Astrocyte of the cerebellum (primary cell): ENCODE data around the gene GPM6B.

Experiments
- DNase-seq: peaks from one replicate; pipeline ENCODE4 v3.0.0-alpha.2; 2011; ENCODE audit warnings: low read depth
- H3K4me3 ChIP-seq: 2 replicates; pipeline ENCODE4 v1.5.1; 2011; ENCODE audit warnings: mild to moderate bottlenecking, low read depth, low read length, moderate library complexity
- in situ Hi-C: cut with HindIII; loops from 2 replicates; pipeline ENCODE4 v1.10.0; 2017; ENCODE audit warnings: low sequenced_read_pairs
- TF ChIP-seq, protein P1 (sequence below): IDR thresholded peaks from 2 replicates; pipeline ENCODE4 v1.5.1; 2012; ENCODE audit warnings: low read length, low read depth, moderate library complexity, mild to moderate bottlenecking; ENCODE audit errors: missing control alignments

GPM6B gene

GRCh38 chrX:13854003-13854402 lies 37.1 kb upstream of the GPM6B start:
- DNase-seq, result no peak
- in situ Hi-C loops, result no loop called here
- TF ChIP-seq, protein P1, sequence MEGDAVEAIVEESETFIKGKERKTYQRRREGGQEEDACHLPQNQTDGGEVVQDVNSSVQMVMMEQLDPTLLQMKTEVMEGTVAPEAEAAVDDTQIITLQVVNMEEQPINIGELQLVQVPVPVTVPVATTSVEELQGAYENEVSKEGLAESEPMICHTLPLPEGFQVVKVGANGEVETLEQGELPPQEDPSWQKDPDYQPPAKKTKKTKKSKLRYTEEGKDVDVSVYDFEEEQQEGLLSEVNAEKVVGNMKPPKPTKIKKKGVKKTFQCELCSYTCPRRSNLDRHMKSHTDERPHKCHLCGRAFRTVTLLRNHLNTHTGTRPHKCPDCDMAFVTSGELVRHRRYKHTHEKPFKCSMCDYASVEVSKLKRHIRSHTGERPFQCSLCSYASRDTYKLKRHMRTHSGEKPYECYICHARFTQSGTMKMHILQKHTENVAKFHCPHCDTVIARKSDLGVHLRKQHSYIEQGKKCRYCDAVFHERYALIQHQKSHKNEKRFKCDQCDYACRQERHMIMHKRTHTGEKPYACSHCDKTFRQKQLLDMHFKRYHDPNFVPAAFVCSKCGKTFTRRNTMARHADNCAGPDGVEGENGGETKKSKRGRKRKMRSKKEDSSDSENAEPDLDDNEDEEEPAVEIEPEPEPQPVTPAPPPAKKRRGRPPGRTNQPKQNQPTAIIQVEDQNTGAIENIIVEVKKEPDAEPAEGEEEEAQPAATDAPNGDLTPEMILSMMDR, result no peak
- no peak overlapping the region for H3K4me3 ChIP-seq

DNA sequence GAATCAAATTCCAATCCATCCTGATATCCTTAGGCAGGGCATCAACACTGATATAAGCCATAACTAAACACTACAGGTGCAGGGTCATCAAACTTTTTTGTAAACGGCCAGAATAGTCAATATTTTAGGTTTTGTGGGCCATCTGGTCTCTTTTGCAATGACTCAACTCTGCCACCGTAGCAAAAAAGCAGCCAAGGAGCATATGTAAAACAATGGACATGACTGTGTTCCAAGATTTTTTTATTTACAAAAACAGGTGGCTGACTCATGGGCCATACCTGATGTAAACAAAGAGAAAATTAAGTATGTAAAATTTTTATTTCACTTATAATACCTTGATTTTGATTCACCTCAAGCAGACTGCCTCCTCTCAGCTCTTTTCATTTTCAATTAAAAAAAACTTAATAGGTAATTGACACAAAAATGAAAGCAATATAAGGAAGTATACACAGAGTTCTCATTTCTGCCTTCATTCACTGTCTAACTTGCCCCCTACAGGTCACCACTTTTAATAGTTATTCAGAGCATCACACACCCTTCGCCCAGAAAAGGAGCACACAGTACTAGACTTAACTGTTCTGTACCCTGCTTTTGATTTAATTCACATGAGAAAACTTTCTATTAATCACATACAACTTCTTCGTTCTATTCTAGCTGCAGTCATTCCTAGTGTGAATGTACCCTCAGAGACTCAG lies 35.3 kb upstream of the GPM6B start:
- DNase-seq, result no peak
- TF ChIP-seq, protein P1, result no peak
- no peak overlapping the region for H3K4me3 ChIP-seq
- in situ Hi-C loops, result no loop called here

GRCh38 chrX:13845721-13846378 lies 29.0 kb upstream of the GPM6B start:
- H3K4me3 ChIP-seq, result no peak overlapping the region
- TF ChIP-seq, protein P1, result no peak
- in situ Hi-C loops, result no loop called here
- no peak for DNase-seq

DNA sequence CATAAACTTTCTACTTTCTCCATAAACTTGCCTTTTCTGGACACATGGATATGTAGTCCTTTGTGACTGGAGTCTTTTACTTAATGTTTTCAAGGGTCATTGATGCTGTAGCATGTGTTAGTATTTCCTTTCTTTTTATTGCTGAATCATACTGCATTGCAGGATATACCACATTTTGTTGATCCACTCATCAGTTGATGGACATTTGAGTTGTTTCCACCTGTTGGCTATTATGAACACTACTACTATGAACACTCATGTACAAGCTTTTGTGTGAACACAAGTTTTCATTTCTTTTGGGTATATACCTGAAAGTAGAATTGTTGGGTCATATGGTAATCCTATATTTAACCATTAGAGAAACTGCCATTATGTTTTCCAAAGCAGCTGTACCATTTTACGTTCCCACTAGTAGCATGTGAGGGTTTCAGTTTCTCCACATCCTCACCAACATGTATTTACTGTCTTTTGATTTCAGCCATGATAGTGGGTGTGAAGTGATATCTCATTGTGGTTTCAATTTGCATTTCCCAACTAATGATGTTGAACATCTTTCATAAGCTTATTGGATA lies 26.3 kb upstream of the GPM6B start:
- in situ Hi-C loops, result no loop called here
- no peak overlapping the region for H3K4me3 ChIP-seq
- TF ChIP-seq, protein P1, result no peak
- DNase-seq, result no peak

- in situ Hi-C loops, result no loop called here
Measured at GRCh38 chrX:13840121-13840520, 23.2 kb upstream of the GPM6B start.

DNA sequence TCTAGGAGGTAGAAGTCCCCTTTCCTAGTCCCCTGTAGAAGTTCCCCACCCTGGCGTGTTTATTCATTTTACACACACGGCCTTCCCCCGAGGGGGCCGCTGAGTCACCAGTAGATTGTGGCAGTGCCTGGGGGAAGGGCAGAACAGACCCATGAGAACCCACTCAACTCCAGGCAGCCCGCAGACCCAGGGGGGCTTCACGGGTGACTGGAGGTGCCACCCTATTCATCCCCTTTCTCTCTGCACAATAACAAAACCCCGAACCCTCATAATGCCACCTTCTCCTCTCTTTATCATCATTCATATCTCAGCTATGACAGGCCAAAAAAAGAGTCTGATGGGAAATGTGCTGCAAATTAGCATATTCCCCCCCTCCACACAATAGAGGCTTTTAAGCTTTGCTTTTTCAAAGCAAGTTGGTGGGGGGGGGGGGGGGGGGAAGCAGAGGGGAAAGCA lies 20.4 kb upstream of the GPM6B start:
- H3K4me3 ChIP-seq, result no peak overlapping the region
- in situ Hi-C loops, result loop anchor here (5.0 kb wide), 1 partner anchor 70 kb away; no protein-coding TSS in a partner anchor
- TF ChIP-seq, protein P1, result no peak
- DNase-seq, result no peak

More at GRCh38 chrX:13840121-13840520, 23.2 kb upstream of the GPM6B start:
- TF ChIP-seq, protein P1, result no peak
- no peak for DNase-seq
- H3K4me3 ChIP-seq, result no peak overlapping the region
